Trophoblast cell (in vitro differentiated cells and primary cell): ENCODE data around the gene SPATA12.

Experiments
- DNase-seq, 2 donors: peaks; one replicate each; pipeline ENCODE4 v3.0.0-alpha.2; 2016
- H2AFZ ChIP-seq: 2 replicates; pipeline ENCODE4 v1.6.1; 2013; ENCODE audit warnings: low read length, moderate library complexity, mild to moderate bottlenecking; ENCODE audit not compliant: insufficient read depth, poor library complexity
- H2AK5ac ChIP-seq: 2 replicates; pipeline ENCODE4 v1.6.1; 2013; ENCODE audit warnings: mild to moderate bottlenecking, low read length
- H2BK120ac ChIP-seq: 2 replicates; pipeline ENCODE4 v1.6.1; 2013; ENCODE audit warnings: low read length, mild to moderate bottlenecking, moderate library complexity; ENCODE audit not compliant: insufficient read depth, poor library complexity
- H2BK12ac ChIP-seq: 2 replicates; pipeline ENCODE4 v1.6.1; 2013; ENCODE audit warnings: mild to moderate bottlenecking, low read length, moderate library complexity
- H2BK5ac ChIP-seq: 2 replicates; pipeline ENCODE4 v1.6.1; 2013; ENCODE audit warnings: low read length, low read depth, moderate library complexity, mild to moderate bottlenecking; ENCODE audit not compliant: poor library complexity
- H3K14ac ChIP-seq: 2 replicates; pipeline ENCODE4 v1.6.1; 2013; ENCODE audit warnings: mild to moderate bottlenecking, low read length
- H3K18ac ChIP-seq: 2 replicates; pipeline ENCODE4 v1.6.1; 2013; ENCODE audit warnings: mild to moderate bottlenecking, low read length
- H3K23ac ChIP-seq: 2 replicates; pipeline ENCODE4 v1.6.1; 2013; ENCODE audit warnings: low read length
- H3K27ac ChIP-seq: 2 replicates; pipeline ENCODE4 v1.5.1; 2013; ENCODE audit warnings: low read depth, mild to moderate bottlenecking, inconsistent platforms, low read length, moderate library complexity
- H3K27me3 ChIP-seq: 2 replicates; pipeline ENCODE4 v1.6.1; 2013; ENCODE audit warnings: inconsistent platforms, mild to moderate bottlenecking, low read length, moderate library complexity; ENCODE audit not compliant: insufficient read depth
- H3K36me3 ChIP-seq, 2 experiments: 1 replicate in 1 of 2; 2 replicates in 1 of 2; pipeline ENCODE4 v1.6.1; 2013; ENCODE audit warnings: low read length in 2 of 2, mild to moderate bottlenecking in 2 of 2, moderate library complexity in 1 of 2; ENCODE audit not compliant: insufficient read depth in 2 of 2, control insufficient read depth in 1 of 2
- H3K4ac ChIP-seq: 2 replicates; pipeline ENCODE4 v1.6.1; 2013; ENCODE audit warnings: low read depth, mild to moderate bottlenecking, low read length, moderate library complexity
- H3K4me1 ChIP-seq, 2 experiments: 1 replicate in 1 of 2; 2 replicates in 1 of 2; pipeline ENCODE4 v1.6.1; 2013; ENCODE audit warnings: low read length in 2 of 2, mild to moderate bottlenecking in 2 of 2, moderate library complexity in 1 of 2; ENCODE audit not compliant: insufficient read depth in 2 of 2, control insufficient read depth in 1 of 2
- H3K4me2 ChIP-seq: 2 replicates; pipeline ENCODE4 v1.6.1; 2013; ENCODE audit warnings: inconsistent platforms, mild to moderate bottlenecking, low read length, moderate library complexity
- H3K4me3 ChIP-seq: 2 replicates; pipeline ENCODE4 v1.5.1; 2013; ENCODE audit warnings: mild to moderate bottlenecking, low read depth, low read length, inconsistent platforms
- H3K79me1 ChIP-seq: one replicate; pipeline ENCODE4 v1.6.1; 2013; ENCODE audit warnings: low read length
- H3K79me2 ChIP-seq: 2 replicates; pipeline ENCODE4 v1.6.1; 2013; ENCODE audit warnings: low read length, mild to moderate bottlenecking; ENCODE audit not compliant: control insufficient read depth, insufficient read depth, poor library complexity
- H3K9ac ChIP-seq: 2 replicates; pipeline ENCODE4 v1.6.1; 2013; ENCODE audit warnings: mild to moderate bottlenecking, low read length
- H3K9me3 ChIP-seq: 2 replicates; pipeline ENCODE4 v1.6.1; 2013; ENCODE audit warnings: low read depth, mild to moderate bottlenecking, control low read depth, inconsistent platforms, low read length; ENCODE audit not compliant: insufficient read depth
- H4K12ac ChIP-seq: 2 replicates; pipeline ENCODE4 v1.6.1; 2013; ENCODE audit warnings: low read depth, mild to moderate bottlenecking, low read length, moderate library complexity
- H4K8ac ChIP-seq: 2 replicates; pipeline ENCODE4 v1.6.1; 2013; ENCODE audit warnings: low read depth, mild to moderate bottlenecking, low read length, moderate library complexity
- H4K91ac ChIP-seq: one replicate; pipeline ENCODE4 v1.6.1; 2013; ENCODE audit warnings: low read depth, mild to moderate bottlenecking, low read length, moderate library complexity
- WGBS: extraction: QIAGEN DNeasy Blood & Tissue Kit; methylation state at CpG from one replicate; pipeline ENCODE4 v1.1.7; 2013; ENCODE audit warnings: missing lambda C conversion rate; ENCODE audit not compliant: insufficient read length, insufficient coverage; ENCODE audit errors: extremely low coverage; 5-methylcytosine and 5-hydroxymethylcytosine counted together

SPATA12 gene

GRCh38 chr3:57079474-57079831, 19.0 kb downstream of the SPATA12 start:
- no CpG with 5 or more reads among the region's 25 CpGs for WGBS

DNA sequence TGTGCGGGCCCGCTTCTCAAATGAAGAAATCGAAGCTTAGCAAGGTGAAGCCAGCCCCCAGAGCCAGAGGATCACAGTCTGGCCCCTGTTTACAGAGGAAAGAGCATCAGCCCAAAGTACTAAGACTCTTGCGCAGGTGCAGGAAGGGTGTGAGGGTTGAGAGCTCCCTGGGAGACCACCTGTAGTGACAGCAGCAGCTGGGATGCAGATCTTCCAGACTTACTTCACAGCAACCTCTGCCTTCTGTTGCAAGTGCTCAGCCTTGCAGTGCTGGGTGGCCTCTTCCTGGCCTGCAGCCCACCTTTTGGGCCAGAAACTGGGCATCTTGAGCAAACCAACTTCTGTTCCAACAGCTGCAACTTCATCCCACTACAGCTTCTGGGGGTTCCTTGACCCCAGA, 19.7 kb downstream of the SPATA12 start:
- Histone ChIP-seq H3K9me3 (no peaks in the 10 kb centered on the region), H3K36me3 (peaks cover 0 to 1% of the 10 kb centered on the region in 2 experiments), H3K4ac (no peak overlapping the region), H3K9ac (no peak overlapping the region), H4K91ac (no peak overlapping the region), H3K27ac (no peak overlapping the region), H3K18ac (no peak overlapping the region), H2BK12ac (no peak overlapping the region), H3K79me2 (peaks cover 3% of the 10 kb centered on the region), H2AFZ (no peak overlapping the region), H4K8ac (no peak overlapping the region), H2BK120ac (no peak overlapping the region), H3K4me1 (peaks cover 3 to 9% of the 10 kb centered on the region in 2 experiments), H2AK5ac (no peak overlapping the region), H2BK5ac (no peak overlapping the region), H3K14ac (no peak overlapping the region), H3K79me1 (peaks cover 12% of the 10 kb centered on the region), H3K4me3 (no peak overlapping the region), H3K4me2 (no peak overlapping the region), H3K23ac (no peak overlapping the region), H3K27me3 (no peaks in the 10 kb centered on the region), H4K12ac (no peak overlapping the region)
- DNase-seq = no peak
- whole genome bisulfite sequencing = no CpG with 5 or more reads among the region's 4 CpGs

More at GRCh38 chr3:57079474-57079831, 19.0 kb downstream of the SPATA12 start:
- Histone ChIP-seq H3K36me3 (peaks cover 0 to 1% of the 10 kb centered on the region in 2 experiments), H2BK12ac (peak overlapping the region; percentile 79), H3K23ac (no peak overlapping the region), H4K12ac (peak overlapping the region; percentile 84), H3K9ac (no peak overlapping the region), H3K9me3 (no peaks in the 10 kb centered on the region), H4K91ac (peak overlapping the region; percentile 89), H3K4ac (peak overlapping the region; percentile 66), H2BK120ac (peak overlapping the region; percentile 85), H2BK5ac (no peak overlapping the region), H4K8ac (peak overlapping the region; percentile 91), H3K27me3 (no peaks in the 10 kb centered on the region), H2AK5ac (peak overlapping the region; percentile 60), H3K4me3 (peak overlapping the region; percentile 71), H3K79me2 (peaks cover 3% of the 10 kb centered on the region), H3K14ac (peak overlapping the region; percentile 86), H3K79me1 (peaks cover 12% of the 10 kb centered on the region), H3K4me1 (peaks cover 3 to 9% of the 10 kb centered on the region in 2 experiments), H3K27ac (no peak overlapping the region), H2AFZ (peak overlapping the region; percentile 97), H3K4me2 (peak overlapping the region; percentile 95), H3K18ac (peak overlapping the region; percentile 88)
- DNase-seq = peak in 1 of 2 donors; percentile 11

- Histone ChIP-seq H2AFZ (no peak overlapping the region), H3K14ac (no peak overlapping the region), H3K4me1 (peaks cover 3 to 9% of the 10 kb centered on the region in 2 experiments), H2BK120ac (no peak overlapping the region), H2BK5ac (no peak overlapping the region), H3K23ac (no peak overlapping the region), H4K8ac (no peak overlapping the region), H3K4ac (no peak overlapping the region), H2AK5ac (no peak overlapping the region), H3K79me1 (peaks cover 12% of the 10 kb centered on the region), H3K36me3 (peaks cover 0 to 1% of the 10 kb centered on the region in 2 experiments), H3K9me3 (no peaks in the 10 kb centered on the region), H3K27me3 (no peaks in the 10 kb centered on the region), H4K91ac (no peak overlapping the region), H2BK12ac (no peak overlapping the region), H3K27ac (no peak overlapping the region), H4K12ac (no peak overlapping the region), H3K79me2 (peaks cover 3% of the 10 kb centered on the region), H3K18ac (no peak overlapping the region), H3K9ac (no peak overlapping the region), H3K4me2 (no peak overlapping the region), H3K4me3 (no peak overlapping the region)
- no peak for DNase-seq
- no CpG with 5 or more reads among the region's 3 CpGs for WGBS
Measured at GRCh38 chr3:57081173-57081572, 20.7 kb downstream of the SPATA12 start.

GRCh38 chr3:57082481-57082880, 22.0 kb downstream of the SPATA12 start:
- Histone ChIP-seq H3K27me3 (no peaks in the 10 kb centered on the region), H3K27ac (no peak overlapping the region), H3K36me3 (no peaks in the 10 kb centered on the region), H3K9ac (no peak overlapping the region), H3K79me1 (peaks cover 12% of the 10 kb centered on the region), H3K4ac (no peak overlapping the region), H4K8ac (no peak overlapping the region), H2BK12ac (no peak overlapping the region), H3K18ac (no peak overlapping the region), H3K9me3 (no peaks in the 10 kb centered on the region), H3K4me1 (peaks cover 3 to 9% of the 10 kb centered on the region in 2 experiments), H3K79me2 (peaks cover 3% of the 10 kb centered on the region), H2AK5ac (no peak overlapping the region), H4K12ac (no peak overlapping the region), H4K91ac (no peak overlapping the region), H2BK120ac (no peak overlapping the region), H3K14ac (no peak overlapping the region), H3K23ac (no peak overlapping the region), H3K4me2 (no peak overlapping the region), H2BK5ac (no peak overlapping the region), H3K4me3 (no peak overlapping the region), H2AFZ (no peak overlapping the region)
- no CpG with 5 or more reads among the region's 6 CpGs for WGBS
- no peak for DNase-seq
